GM18505 (cell line): ENCODE measurements around the gene LOXHD1.

Source experiments
- ATAC-seq: cut with Tn5 transposase; IDR thresholded peaks from one replicate; pipeline ENCODE4 v1.9.1; 2021; ENCODE audit not compliant: unreplicated experiment
- POLR2A ChIP-seq: IDR thresholded peaks from 4 replicates; pipeline ENCODE4 v1.6.1; 2011; ENCODE audit warnings: borderline replicate concordance; ENCODE audit not compliant: insufficient read depth, insufficient read length; ENCODE audit errors: extremely low read depth

Gene LOXHD1

GRCh38 chr18:46574000-46574742 lies 82.8 kb downstream of the LOXHD1 start:
- TF ChIP-seq POLR2A, result no peak
- peak; percentile 50 for ATAC-seq

DNA sequence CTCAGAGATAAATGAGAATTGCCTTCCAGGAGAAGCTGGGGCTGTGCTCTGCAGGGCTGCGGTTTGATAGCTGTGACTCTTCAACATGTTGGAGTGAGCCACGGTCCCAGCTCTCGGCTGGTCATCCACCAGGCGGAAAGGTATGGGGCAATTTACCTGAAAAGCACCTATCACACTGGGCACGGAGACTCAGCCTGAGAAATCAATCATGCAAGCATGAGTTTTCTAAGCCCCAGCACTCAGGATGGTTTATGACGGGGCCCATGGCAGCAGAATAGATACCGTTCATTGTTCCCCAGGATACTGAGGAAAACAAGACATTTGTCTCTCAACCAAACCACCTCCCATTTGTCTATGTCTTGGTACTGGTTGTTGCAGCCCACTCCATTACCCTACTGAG lies 83.9 kb downstream of the LOXHD1 start:
- TF ChIP-seq POLR2A, result no peak
- ATAC-seq, result no peak

DNA sequence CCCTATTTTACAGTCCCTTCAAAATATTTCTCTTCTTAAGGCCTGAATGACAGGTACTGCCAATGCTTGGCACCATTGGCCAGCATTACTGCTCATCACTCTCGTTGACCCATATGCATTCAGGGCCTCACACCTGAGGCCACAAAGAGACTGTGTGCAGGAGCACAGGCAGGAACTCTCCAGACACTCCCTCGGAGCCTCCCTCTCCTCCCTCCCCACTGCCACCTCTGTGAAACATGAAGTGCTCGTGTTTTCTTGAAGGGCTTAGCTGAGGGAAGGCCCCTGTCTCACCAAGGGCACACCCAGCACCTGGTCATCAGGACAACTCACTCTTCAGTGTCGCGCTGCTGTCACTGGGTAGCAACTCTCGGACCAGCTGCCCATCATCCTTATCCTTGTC lies 85.3 kb downstream of the LOXHD1 start:
- no peak for TF ChIP-seq POLR2A
- no peak for ATAC-seq

- no peak for TF ChIP-seq POLR2A
- ATAC-seq, result no peak
These were observed 86.4 kb downstream of the LOXHD1 start for GRCh38 chr18:46570666-46571065.

DNA sequence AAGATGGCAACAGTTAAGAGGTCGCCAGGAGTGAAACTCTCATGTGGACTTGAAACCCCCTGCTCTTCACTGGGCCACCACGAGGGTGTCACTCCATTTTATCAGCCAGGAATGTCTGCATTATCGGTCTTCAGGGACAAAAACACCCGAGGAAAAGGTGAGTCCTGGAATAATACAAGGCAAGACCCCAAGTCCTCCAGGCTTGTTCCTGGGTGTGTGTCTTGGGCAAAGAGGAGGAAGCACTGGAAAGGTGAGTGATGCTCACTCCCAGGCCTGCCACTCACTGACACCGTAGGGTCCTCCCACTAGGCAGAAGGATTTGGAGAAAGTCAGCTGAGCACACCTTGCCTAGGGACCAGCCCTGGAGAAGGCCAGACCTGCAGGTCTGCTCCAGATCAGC lies 86.9 kb downstream of the LOXHD1 start:
- ATAC-seq, result no peak
- no peak for TF ChIP-seq POLR2A

- no peak for ATAC-seq
- TF ChIP-seq POLR2A, result no peak
These were observed 87.8 kb downstream of the LOXHD1 start for GRCh38 chr18:46569211-46569610.

GRCh38 chr18:46567196-46567595 lies 89.8 kb downstream of the LOXHD1 start:
- ATAC-seq, result no peak

GRCh38 chr18:46566111-46566510 lies 90.9 kb downstream of the LOXHD1 start:
- ATAC-seq, result no peak
- TF ChIP-seq POLR2A, result no peak

More at GRCh38 chr18:46567196-46567595, 89.8 kb downstream of the LOXHD1 start:
- TF ChIP-seq POLR2A, result no peak

DNA sequence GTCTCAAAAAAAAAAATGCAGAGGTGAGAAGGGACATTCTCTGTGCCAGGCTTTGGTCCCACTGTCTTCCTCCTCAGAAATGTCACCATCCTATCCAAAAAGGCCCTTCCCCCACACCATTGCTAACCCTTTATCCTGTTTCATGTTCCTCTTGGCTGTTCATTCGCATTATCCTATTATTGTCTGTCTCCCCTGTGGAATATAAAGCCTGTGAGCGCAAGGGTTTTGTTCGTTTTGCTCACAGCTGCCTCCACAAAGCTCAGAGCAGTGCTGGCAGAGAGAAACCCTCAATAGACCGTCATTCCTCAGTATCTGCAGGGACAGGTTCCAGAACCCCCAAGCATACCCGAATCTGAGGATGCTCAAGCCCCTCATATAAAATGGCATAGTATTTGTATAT lies 91.8 kb downstream of the LOXHD1 start:
- TF ChIP-seq POLR2A, result no peak
- no peak for ATAC-seq

- no peak for ATAC-seq
- TF ChIP-seq POLR2A, result no peak
These were observed 93.7 kb downstream of the LOXHD1 start for GRCh38 chr18:46563317-46563716.

DNA sequence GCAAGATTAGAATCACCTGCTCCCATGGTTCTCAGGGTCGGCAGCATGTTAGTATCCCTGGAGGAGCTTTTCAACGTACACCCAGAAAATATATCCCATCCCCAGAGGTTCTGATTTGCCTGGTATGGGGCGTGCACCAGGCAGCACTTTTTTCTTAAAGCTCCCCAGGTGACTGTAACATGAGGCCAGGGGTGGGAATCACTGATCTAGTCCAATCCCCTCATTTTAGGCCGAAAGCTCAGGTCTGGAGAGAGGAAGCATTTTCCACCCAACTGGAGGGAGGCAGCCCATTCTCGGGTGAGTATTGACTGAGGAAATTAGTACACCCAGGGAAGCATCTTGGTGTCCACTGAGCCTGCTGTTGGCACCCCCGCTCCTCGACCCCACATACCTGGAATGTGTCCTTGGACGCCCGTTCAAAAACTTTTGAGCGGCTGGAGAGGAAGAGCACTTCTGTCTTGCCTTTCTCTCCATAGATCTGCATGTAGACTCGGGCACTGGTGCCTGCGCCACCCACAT lies 94.3 kb downstream of the LOXHD1 start:
- ATAC-seq, result no peak

GRCh38 chr18:46560671-46561045 lies 96.4 kb downstream of the LOXHD1 start:
- ATAC-seq, result no peak

More for the DNA sequence above, 94.3 kb downstream of the LOXHD1 start:
- TF ChIP-seq POLR2A, result no peak

GRCh38 chr18:46559946-46560670 lies 96.9 kb downstream of the LOXHD1 start:
- ATAC-seq, result no peak
- no peak for TF ChIP-seq POLR2A

More at GRCh38 chr18:46560671-46561045, 96.4 kb downstream of the LOXHD1 start:
- no peak for TF ChIP-seq POLR2A

- no peak for ATAC-seq
- TF ChIP-seq POLR2A, result no peak
These were observed 97.7 kb downstream of the LOXHD1 start for GRCh38 chr18:46559296-46559695.
